ENCODE data around the gene SRCAP.

DNA sequence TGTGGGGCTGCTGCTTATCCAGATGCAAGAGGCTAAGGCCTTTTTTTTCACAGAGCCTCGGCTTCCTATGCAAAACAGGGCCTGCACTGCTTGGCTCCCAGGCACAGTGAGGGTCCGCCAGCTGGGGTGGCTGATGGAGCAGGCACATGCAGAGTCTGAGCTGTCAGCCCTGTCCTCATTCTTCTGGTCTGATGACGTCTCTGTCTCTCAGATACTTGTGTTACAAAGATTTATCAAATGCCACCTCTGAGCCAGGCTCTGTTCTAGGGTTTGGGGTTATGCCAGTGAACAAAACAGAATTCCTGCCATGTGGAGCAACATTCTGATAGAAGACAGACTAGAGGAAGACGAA lies 67.9 kb downstream of the SRCAP start:
- TF ChIP-seq EZH2 (IDR thresholded peaks at IDR 0.05; ENCODE audit: borderline replicate concordance), result no peak
- TF ChIP-seq, protein P1, sequence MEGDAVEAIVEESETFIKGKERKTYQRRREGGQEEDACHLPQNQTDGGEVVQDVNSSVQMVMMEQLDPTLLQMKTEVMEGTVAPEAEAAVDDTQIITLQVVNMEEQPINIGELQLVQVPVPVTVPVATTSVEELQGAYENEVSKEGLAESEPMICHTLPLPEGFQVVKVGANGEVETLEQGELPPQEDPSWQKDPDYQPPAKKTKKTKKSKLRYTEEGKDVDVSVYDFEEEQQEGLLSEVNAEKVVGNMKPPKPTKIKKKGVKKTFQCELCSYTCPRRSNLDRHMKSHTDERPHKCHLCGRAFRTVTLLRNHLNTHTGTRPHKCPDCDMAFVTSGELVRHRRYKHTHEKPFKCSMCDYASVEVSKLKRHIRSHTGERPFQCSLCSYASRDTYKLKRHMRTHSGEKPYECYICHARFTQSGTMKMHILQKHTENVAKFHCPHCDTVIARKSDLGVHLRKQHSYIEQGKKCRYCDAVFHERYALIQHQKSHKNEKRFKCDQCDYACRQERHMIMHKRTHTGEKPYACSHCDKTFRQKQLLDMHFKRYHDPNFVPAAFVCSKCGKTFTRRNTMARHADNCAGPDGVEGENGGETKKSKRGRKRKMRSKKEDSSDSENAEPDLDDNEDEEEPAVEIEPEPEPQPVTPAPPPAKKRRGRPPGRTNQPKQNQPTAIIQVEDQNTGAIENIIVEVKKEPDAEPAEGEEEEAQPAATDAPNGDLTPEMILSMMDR (IDR thresholded peaks at IDR 0.05; ENCODE audit: poor library complexity), result no peak

Data from hepatocyte (in vitro differentiated cells).